Activated B cell treated with CpG ODN at 0.5 μM for 24 hours (primary cell): ENCODE results near the gene MSS51. TPM values are rescaled to one million over a fixed set of nuclear protein-coding genes. Genes with fewer than 3 reads are reported as not detected.
A peak's percentile ranks its signal among the peaks of the same experiment; 100 is the strongest.

Experiments
- ATAC-seq: fragments of 200-7000 bp; cut with Tn5 transposase; one replicate; pipeline ENCODE4 v1.10.0; 2021; ENCODE audit warnings: low read depth, mild to moderate bottlenecking, moderate library complexity
- CTCF ChIA-PET: fragments of 350-600 bp; sonication (Branson Sonifier 250); formaldehyde crosslinking; loops from one replicate; lab custom pipeline; 2021; ENCODE audit warnings: antibody characterized with exemption; lab: Charles Lee
- POLR2A ChIA-PET: fragments of 350-600 bp; sonication (Branson Sonifier 250); formaldehyde crosslinking; loops from one replicate; lab custom pipeline; 2021; ENCODE audit warnings: antibody characterized with exemption; lab: Charles Lee
- DNase-seq: peaks from one replicate; pipeline ENCODE4 v3.0.0; 2022
- H3K27ac Mint-ChIP-seq: one replicate; pipeline ENCODE4 v1.8.0; 2020; ENCODE audit warnings: mixed read lengths
- H3K27me3 Mint-ChIP-seq: one replicate; pipeline ENCODE4 v1.8.0; 2021; ENCODE audit warnings: mixed read lengths
- H3K36me3 Mint-ChIP-seq: one replicate; pipeline ENCODE4 v1.8.0; 2021; ENCODE audit warnings: low read depth, mixed read lengths
- H3K4me1 Mint-ChIP-seq: one replicate; pipeline ENCODE4 v1.8.0; 2021; ENCODE audit warnings: mixed read lengths
- H3K4me3 Mint-ChIP-seq: one replicate; pipeline ENCODE4 v1.8.0; 2020; ENCODE audit warnings: mild to moderate bottlenecking, mixed read lengths
- H3K9me3 Mint-ChIP-seq: one replicate; pipeline ENCODE4 v1.8.0; 2020; ENCODE audit warnings: mixed read lengths
- intact Hi-C: fragments of 100-400 bp; cut with micrococcal nuclease; formaldehyde crosslinking; loops from one replicate; pipeline ENCODE4 v1.15.1; 2024
- total RNA-seq: library from RNA; stranded (reverse); gene quantifications from 2 replicates; pipeline ENCODE4 v1.2.3, GENCODE V29; 2022
- TF ChIP-seq, protein P1 (sequence below): fragments of 200-600 bp; IDR thresholded peaks from one replicate; pipeline ENCODE4 v1.8.0; 2022; ENCODE audit warnings: antibody characterized with exemption, mild to moderate bottlenecking

MSS51 gene
- total RNA-seq, 1 donor from 2014 or later, result 5.2 TPM

DNA sequence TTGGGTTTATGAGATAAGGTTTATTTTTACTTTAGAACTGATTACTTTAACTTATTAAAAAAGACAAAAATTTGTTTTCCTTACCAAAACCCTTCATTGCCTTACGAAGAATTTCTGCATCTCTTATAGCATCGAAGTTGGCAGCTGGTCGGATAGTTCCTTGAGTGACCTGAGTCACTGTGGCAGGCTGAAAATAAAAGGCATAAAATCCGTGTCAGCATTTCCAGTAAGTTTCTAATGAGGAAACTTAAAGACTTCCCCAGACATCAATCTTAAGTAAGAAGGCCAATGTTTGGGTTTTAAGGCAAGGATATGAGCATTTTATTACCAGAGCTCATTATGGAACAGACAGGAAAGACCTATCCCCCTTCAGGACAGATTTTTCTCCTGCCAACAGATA, 45.1 kb downstream of the MSS51 start:
- Mint-ChIP-seq H3K27me3 (no peaks in the 10 kb centered on the region), H3K27ac (no peak overlapping the region), H3K36me3 (peaks cover 87% of the 10 kb centered on the region), H3K4me3 (no peak overlapping the region), H3K9me3 (no peaks in the 10 kb centered on the region), H3K4me1 (peaks cover 6% of the 10 kb centered on the region)
- ATAC-seq, result no peak
- ChIA-PET POLR2A (no interaction called here), CTCF (no interaction called here)
- no peak for DNase-seq
- TF ChIP-seq, protein P1, sequence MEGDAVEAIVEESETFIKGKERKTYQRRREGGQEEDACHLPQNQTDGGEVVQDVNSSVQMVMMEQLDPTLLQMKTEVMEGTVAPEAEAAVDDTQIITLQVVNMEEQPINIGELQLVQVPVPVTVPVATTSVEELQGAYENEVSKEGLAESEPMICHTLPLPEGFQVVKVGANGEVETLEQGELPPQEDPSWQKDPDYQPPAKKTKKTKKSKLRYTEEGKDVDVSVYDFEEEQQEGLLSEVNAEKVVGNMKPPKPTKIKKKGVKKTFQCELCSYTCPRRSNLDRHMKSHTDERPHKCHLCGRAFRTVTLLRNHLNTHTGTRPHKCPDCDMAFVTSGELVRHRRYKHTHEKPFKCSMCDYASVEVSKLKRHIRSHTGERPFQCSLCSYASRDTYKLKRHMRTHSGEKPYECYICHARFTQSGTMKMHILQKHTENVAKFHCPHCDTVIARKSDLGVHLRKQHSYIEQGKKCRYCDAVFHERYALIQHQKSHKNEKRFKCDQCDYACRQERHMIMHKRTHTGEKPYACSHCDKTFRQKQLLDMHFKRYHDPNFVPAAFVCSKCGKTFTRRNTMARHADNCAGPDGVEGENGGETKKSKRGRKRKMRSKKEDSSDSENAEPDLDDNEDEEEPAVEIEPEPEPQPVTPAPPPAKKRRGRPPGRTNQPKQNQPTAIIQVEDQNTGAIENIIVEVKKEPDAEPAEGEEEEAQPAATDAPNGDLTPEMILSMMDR, result no peak
- intact Hi-C loops, result no loop called here

DNA sequence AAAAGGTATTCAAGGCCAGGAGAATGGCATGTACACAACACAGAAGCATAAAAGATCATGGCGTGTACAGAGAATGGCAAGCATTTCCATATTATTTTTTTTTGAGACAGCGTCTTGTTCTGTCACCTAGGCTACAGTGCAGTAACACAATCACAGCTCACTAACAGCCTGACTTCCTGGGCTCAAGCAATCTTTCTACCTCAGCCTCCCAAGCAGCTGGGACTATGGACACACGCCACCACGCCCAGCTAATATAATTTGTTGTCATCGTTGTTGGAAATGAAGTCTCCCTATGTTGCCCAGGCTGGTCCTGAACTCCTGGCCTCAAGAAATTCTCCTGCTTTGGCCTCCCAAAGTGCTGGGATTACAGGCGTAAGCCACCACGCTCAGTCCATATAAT, 46.8 kb downstream of the MSS51 start:
- DNase-seq (no peak), ATAC-seq (no peak)
- no peak overlapping the region for H3K27ac Mint-ChIP-seq
- TF ChIP-seq, protein P1, result no peak
- H3K36me3 Mint-ChIP-seq, result peaks cover 89% of the 10 kb centered on the region
- H3K4me3 Mint-ChIP-seq, result no peak overlapping the region
- no peaks in the 10 kb centered on the region for H3K27me3 Mint-ChIP-seq
- intact Hi-C loops, result no loop called here
- ChIA-PET POLR2A (no interaction called here), CTCF (no interaction called here)
- no peaks in the 10 kb centered on the region for H3K4me1 Mint-ChIP-seq
- H3K9me3 Mint-ChIP-seq, result no peaks in the 10 kb centered on the region

DNA sequence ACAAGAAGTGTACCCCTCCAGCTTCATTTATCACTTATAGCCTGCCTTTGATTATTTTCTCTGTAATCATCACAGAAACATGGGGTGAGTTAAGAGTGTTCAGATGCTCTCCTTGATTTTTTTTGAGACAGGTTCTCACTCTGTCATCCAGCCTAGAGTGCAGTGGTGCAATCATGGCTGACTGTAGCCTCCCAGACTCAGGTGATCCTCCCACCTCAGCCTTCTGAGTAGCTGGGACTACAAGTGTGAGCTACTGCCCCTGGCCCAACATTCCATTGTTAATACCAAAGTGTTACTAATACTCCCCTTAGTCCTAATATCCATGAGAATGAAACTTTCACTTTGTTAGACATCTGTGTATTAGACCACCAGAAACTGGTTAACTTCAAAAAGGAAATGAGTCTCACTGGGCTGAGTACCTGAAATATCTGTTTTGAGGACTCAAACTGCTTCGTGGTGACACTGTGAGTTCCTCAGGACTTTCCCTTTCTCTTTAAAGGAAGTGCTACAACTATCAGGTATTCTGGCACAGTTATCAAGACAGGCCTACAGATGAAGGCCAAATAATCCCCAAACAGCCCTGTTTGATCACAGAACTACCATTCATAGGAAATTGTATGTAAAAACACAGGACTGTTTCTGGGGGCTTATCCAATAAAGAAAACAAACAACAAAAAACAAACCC, 54.2 kb downstream of the MSS51 start:
- ATAC-seq (no peak), DNase-seq (no peak)
- ChIA-PET CTCF (no interaction called here), POLR2A (no interaction called here)
- Mint-ChIP-seq H3K27ac (peak overlapping the region; percentile 53), H3K36me3 (peaks cover 85% of the 10 kb centered on the region), H3K4me3 (no peak overlapping the region), H3K27me3 (no peaks in the 10 kb centered on the region), H3K9me3 (no peaks in the 10 kb centered on the region), H3K4me1 (peaks cover 11% of the 10 kb centered on the region)
- intact Hi-C loops, result no loop called here
- TF ChIP-seq, protein P1, result no peak

GRCh38 chr10:73376679-73377078, 56.7 kb downstream of the MSS51 start:
- POLR2A ChIA-PET, result no interaction called here
- no peak overlapping the region for H3K27ac Mint-ChIP-seq
- H3K27me3 Mint-ChIP-seq, result no peaks in the 10 kb centered on the region
- intact Hi-C loops, result no loop called here
- H3K9me3 Mint-ChIP-seq, result no peaks in the 10 kb centered on the region
- CTCF ChIA-PET, result no interaction called here
- H3K4me1 Mint-ChIP-seq, result peaks cover 11% of the 10 kb centered on the region
- no peak for DNase-seq
- peaks cover 76% of the 10 kb centered on the region for H3K36me3 Mint-ChIP-seq
- no peak overlapping the region for H3K4me3 Mint-ChIP-seq
- ATAC-seq, result no peak
- TF ChIP-seq, protein P1, result no peak

Other genes starting within 250 kb of the MSS51 start
- 22.8 and 24.4 TPM in 2 replicates for gene DNAJC9, start 186.3 kb downstream of the MSS51 start, total RNA-seq
- gene MRPS16, start 180.9 kb downstream of the MSS51 start, total RNA-seq, result 85.9 and 88.5 TPM in 2 replicates
- 1.2 and 1.7 TPM in 2 replicates for gene CFAP70, start 74.7 kb downstream of the MSS51 start, total RNA-seq
- gene ANXA7, start 19.5 kb downstream of the MSS51 start, total RNA-seq, result 150 TPM in 2 replicates
- gene PPP3CB, start 62.5 kb upstream of the MSS51 start, total RNA-seq, result 41.4 and 43.3 TPM in 2 replicates
- gene USP54, start 157.8 kb upstream of the MSS51 start, total RNA-seq, result 9.0 and 10.8 TPM in 2 replicates
- gene MYOZ1, start 207.9 kb upstream of the MSS51 start, total RNA-seq, result not detected in 2 replicates
- 0.05 TPM in 1 of 2 replicates, not detected in the other for gene SYNPO2L, start 222.5 kb upstream of the MSS51 start, total RNA-seq